OCI-LY7 (cell line): ENCODE data around the gene APOBEC3H. TPM values are rescaled to one million over a fixed set of nuclear protein-coding genes. Genes with fewer than 3 reads are reported as not detected.
A peak's percentile ranks its signal among the peaks of the same experiment; 100 is the strongest.
"Not testable (repeated sequence)": the region's sequence is repeated elsewhere in the genome, so short reads cannot be mapped to it uniquely, and the experiment has no call there.

Experiments
- BruUV-seq: library from RNA; stranded (reverse); fragments of 400-500 nt; replicated peaks from 2 replicates; lab custom pipeline; 2021; lab: Mats Ljungman, UMichigan
- CTCF ChIA-PET: fragments of 300-600 bp; sonication (Branson Sonifier 250); formaldehyde crosslinking; loops from one replicate; lab custom pipeline; 2022; ENCODE audit warnings: antibody characterized with exemption; ENCODE audit not compliant: unreplicated experiment; lab: Charles Lee
- POLR2A ChIA-PET: fragments of 300-600 bp; sonication (Branson Sonifier 250); formaldehyde crosslinking; loops from one replicate; lab custom pipeline; 2022; ENCODE audit warnings: antibody characterized with exemption; lab: Charles Lee
- DNase-seq: peaks from one replicate; pipeline ENCODE4 v3.0.0-alpha.2; 2015; ENCODE audit warnings: low spot score
- H2AFZ ChIP-seq: fragments of 200-600 bp; sonication (generic), shearing (Covaris generic); 2 replicates; pipeline ENCODE4 v1.6.1; 2014; ENCODE audit warnings: mild to moderate bottlenecking, antibody characterized with exemption, low read length, moderate library complexity
- H3K27ac ChIP-seq: fragments of 200-600 bp; sonication (generic); 2 replicates; pipeline ENCODE4 v1.5.1; 2014; ENCODE audit warnings: mixed run types, low read depth, mild to moderate bottlenecking, moderate library complexity, low read length, inconsistent platforms; ENCODE audit not compliant: poor library complexity, severe bottlenecking
- H3K36me3 ChIP-seq: fragments of 200-600 bp; sonication (generic); 2 replicates; pipeline ENCODE4 v1.6.1; 2014; ENCODE audit warnings: mild to moderate bottlenecking, antibody characterized with exemption, low read length, moderate library complexity, mixed read lengths; ENCODE audit not compliant: insufficient read depth
- H3K4me1 ChIP-seq: fragments of 200-600 bp; sonication (generic); 2 replicates; pipeline ENCODE4 v1.5.1; 2014; ENCODE audit warnings: mild to moderate bottlenecking, low read length; ENCODE audit not compliant: insufficient read depth, poor library complexity, severe bottlenecking
- H3K4me2 ChIP-seq: fragments of 200-600 bp; sonication (generic); 2 replicates; pipeline ENCODE4 v1.6.1; 2014; ENCODE audit warnings: mild to moderate bottlenecking, low read length
- H3K4me3 ChIP-seq: fragments of 200-600 bp; sonication (generic); 2 replicates; pipeline ENCODE4 v1.5.1; 2014; ENCODE audit warnings: mild to moderate bottlenecking, low read depth, low read length; ENCODE audit not compliant: poor library complexity, severe bottlenecking
- H3K79me2 ChIP-seq: fragments of 200-600 bp; sonication (generic); 2 replicates; pipeline ENCODE4 v1.6.1; 2016; ENCODE audit warnings: low read depth, mild to moderate bottlenecking, low read length, moderate library complexity, mixed read lengths; ENCODE audit not compliant: insufficient read depth
- H3K9me2 ChIP-seq: fragments of 200-600 bp; sonication (generic); 2 replicates; pipeline ENCODE4 v1.6.1; 2016; ENCODE audit warnings: mild to moderate bottlenecking, low read length, mixed read lengths; ENCODE audit not compliant: insufficient read depth
- H3K9me3 ChIP-seq: fragments of 200-600 bp; sonication (generic); 2 replicates; pipeline ENCODE4 v1.6.1; 2014; ENCODE audit warnings: mild to moderate bottlenecking, mixed run types, low read length, mixed read lengths
- H4K20me1 ChIP-seq: fragments of 200-600 bp; sonication (generic); 2 replicates; pipeline ENCODE4 v1.6.1; 2014; ENCODE audit warnings: mild to moderate bottlenecking, antibody characterized with exemption, low read length, moderate library complexity, mixed read lengths; ENCODE audit not compliant: insufficient read depth
- CTCF ChIP-seq: fragments of 200-600 bp; sonication (generic); conservative IDR thresholded peaks from 2 replicates; pipeline ENCODE4 v1.5.1; 2014; ENCODE audit warnings: mild to moderate bottlenecking, antibody characterized with exemption, low read length, moderate library complexity, mixed read lengths
- EZH2phosphoT487 ChIP-seq: fragments of 200-600 bp; sonication (generic); IDR thresholded peaks from 2 replicates; pipeline ENCODE4 v1.6.1; 2018; ENCODE audit warnings: low read depth, borderline replicate concordance, mild to moderate bottlenecking, mixed run types, antibody characterized with exemption, low read length, moderate library complexity, mixed read lengths
- intact Hi-C: fragments of 100-400 bp; cut with micrococcal nuclease; formaldehyde crosslinking; loops from one replicate; pipeline ENCODE4 v1.10.0; 2022; ENCODE audit not compliant: unreplicated experiment
- total RNA-seq, 2 experiments: library from RNA; depleted of rRNA in 1 of 2; stranded (reverse); fragments of >200 nt in 1 of 2; shearing (Covaris generic) in 1 of 2; gene quantifications; 2 replicates each; pipeline ENCODE4 v1.2.3, GENCODE V29; 2014 to 2022

Gene APOBEC3H
- total RNA-seq, 2 experiments from 2014 or later = 0.99 to 1.2 TPM

GRCh38 chr22:39078329-39078728 is 18.7 kb upstream of the APOBEC3H start:
- Histone ChIP-seq H3K9me2 (no peaks in the 10 kb centered on the region), H3K4me2 (peak overlapping the region; percentile 98), H4K20me1 (no peaks in the 10 kb centered on the region), H3K27ac (no peak overlapping the region), H3K36me3 (peaks cover 10% of the 10 kb centered on the region; the same call in 1 of the 2 replicates), H3K9me3 (no peaks in the 10 kb centered on the region), H3K4me3 (peak overlapping the region; percentile 77), H3K4me1 (peaks cover 79% of the 10 kb centered on the region), H3K79me2 (peaks cover 13% of the 10 kb centered on the region; the same call in 1 of the 2 replicates), H2AFZ (no peak overlapping the region)
- TF ChIP-seq CTCF (no peak), EZH2phosphoT487 (no peak)
- DNase-seq = no peak
- ChIA-PET CTCF (no interaction called here), POLR2A (no interaction called here)
- intact Hi-C loops = no loop called here
- BruUV-seq = no TSS peak

GRCh38 chr22:39079054-39079637 is 17.9 kb upstream of the APOBEC3H start:
- BruUV-seq, H3K4me3 ChIP-seq, H2AFZ ChIP-seq, CTCF ChIA-PET, intact Hi-C loops, DNase-seq, POLR2A ChIA-PET, H3K4me2 ChIP-seq, H3K27ac ChIP-seq, H3K9me3 ChIP-seq, H3K9me2 ChIP-seq, H4K20me1 ChIP-seq: not testable (repeated sequence)
- Histone ChIP-seq H3K4me1 (peaks cover 71% of the 10 kb centered on the region), H3K79me2 (peaks cover 13% of the 10 kb centered on the region; the same call in 1 of the 2 replicates), H3K36me3 (peaks cover 10% of the 10 kb centered on the region; the same call in 1 of the 2 replicates)

- TF ChIP-seq CTCF (no peak), EZH2phosphoT487 (no peak)
- ChIA-PET POLR2A (interaction anchor here (0.7 to 1.0 kb wide), 2 partner anchors 77 to 259 kb away, joined by 3 read pairs; no protein-coding TSS in a partner anchor), CTCF (no interaction called here)
- H3K4me1 ChIP-seq = peaks cover 61% of the 10 kb centered on the region
- intact Hi-C loops = no loop called here
- peaks cover 13% of the 10 kb centered on the region; the same call in 1 of the 2 replicates for H3K79me2 ChIP-seq
- H3K36me3 ChIP-seq = peaks cover 10% of the 10 kb centered on the region; the same call in 1 of the 2 replicates
- H3K9me2 ChIP-seq = no peaks in the 10 kb centered on the region
- no peak overlapping the region for H2AFZ ChIP-seq
- DNase-seq = no peak
- H3K4me2 ChIP-seq = peak overlapping the region; percentile 50; the same call in 1 of the 2 replicates
- no peak overlapping the region for H3K4me3 ChIP-seq
- H3K9me3 ChIP-seq = no peaks in the 10 kb centered on the region
- BruUV-seq = no TSS peak
- H3K27ac ChIP-seq = no peak overlapping the region
- H4K20me1 ChIP-seq = no peaks in the 10 kb centered on the region
Measured at GRCh38 chr22:39080052-39080762, 16.8 kb upstream of the APOBEC3H start.
